ENCODE measurements around the gene PRDM16.

The PRDM16 gene

DNA sequence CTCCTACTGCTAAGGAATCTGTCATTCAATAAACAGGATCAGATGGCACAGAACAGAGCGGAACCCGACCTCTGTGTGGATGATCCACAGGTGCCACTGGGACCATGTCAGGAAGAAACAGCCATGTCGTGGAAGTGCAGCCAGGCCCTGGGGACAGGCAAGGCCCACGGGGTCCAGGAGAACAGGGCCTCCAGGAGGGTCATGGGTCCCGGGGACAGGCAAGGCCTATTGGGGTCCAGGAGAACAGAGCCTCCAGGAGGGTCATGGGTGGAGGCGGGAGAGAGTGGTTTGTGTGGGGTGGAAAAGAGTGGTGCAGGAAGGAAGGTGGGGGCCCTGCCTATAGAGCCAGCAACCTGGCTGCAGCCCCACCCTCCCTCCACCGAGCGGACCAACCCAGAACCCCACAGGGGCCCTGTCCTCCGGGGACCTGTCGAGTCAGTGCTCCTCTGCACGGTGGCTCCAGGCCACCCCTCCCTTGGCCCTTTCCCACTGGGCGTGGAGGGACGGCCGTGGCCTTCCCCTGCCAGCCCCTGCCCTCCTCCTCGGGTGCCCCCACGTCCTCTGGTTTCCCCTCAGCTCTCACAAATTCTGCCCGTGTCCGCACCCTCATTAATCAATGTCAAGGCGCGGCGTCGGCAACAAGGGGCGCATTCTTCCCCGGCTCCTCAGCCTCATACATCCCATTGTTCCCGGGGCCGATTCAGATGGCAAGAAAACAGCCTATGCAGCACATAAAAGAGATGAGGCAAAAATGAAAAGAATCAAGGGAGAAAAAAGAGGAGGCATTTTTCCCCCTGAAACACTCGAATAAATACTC, 146.4 kb downstream of the PRDM16 start:
- no peak for DNase-seq

DNA sequence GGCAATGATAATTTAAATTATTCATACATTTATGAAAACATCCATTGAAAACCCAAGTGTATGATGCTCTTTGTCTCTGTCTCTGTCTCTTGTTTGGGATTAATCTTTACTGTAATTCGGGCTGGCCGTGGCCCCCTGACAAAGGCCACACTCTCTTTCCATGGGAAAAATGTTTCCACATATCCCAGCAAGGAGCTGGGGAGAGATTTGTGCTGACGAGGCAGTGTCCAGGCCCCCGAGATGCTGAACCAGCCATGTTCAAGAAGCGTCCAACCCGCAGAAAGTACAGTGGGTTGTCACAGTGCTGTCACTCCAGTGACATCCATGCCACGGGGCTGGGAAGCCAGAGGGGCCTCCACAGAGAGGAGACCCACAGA, 147.0 kb downstream of the PRDM16 start:
- no peak for DNase-seq

DNA sequence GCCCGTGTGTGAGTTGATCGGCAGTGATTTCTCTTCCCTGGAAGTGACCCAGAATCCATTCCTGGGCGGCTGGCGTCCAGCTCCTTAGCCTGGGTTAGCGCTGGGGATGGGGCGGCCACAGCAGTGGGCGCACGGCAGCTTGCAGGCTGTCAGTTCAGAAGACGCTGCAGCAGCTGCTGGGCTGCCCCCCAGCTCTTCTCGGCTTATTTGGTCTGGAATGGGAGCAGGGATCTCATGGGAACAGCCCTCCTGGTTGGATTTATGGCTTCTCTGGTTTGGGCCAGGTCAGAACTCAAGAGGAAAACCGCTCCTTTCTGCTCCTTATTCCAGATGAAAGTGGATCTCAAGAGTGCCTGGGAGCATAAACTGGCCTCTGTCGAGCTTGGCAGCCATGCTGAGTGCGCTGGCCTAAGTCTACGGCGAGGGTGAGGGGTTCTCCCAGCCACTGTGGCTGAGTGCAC, 148.2 kb downstream of the PRDM16 start:
- no peak for DNase-seq

GRCh38 chr1:3217979-3218679, 149.1 kb downstream of the PRDM16 start:
- DNase-seq: no peak

DNA sequence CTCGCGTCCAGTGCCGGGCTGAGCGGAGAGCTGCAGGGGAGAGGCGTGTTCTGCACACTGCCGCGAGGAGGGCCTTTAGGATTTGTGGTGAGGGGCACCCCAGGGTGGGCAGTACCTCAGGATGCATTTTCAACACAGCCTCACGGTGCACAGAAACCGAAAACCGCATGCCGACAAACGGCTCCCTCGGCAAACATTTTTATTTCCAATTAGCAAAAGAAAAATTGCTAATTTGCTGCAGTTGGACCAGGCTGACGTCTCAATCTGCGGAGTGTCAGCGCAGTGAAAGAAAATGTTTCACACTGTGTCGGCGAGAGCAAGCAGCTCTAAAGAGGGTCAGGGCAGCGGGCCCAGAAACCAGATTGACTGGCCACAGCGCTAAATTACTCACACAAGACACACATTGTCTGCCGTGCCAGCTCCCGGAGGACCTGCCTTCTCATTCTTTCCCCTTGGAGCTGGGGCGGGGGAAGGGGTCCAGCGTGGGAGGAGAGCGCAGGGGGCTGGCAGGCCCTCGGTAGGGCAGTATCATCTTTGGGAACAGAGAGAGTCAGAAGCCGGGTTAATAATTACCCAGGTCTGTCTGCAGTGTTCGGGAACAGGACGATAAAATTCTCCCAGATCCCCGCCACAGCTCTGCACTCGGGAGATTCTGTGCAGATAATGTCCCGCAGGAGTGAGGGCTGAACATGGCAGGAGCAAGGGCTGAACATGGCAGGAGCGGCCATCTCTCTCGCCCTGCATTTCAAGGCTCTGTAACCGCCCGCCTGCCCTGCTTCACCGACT, 150.2 kb downstream of the PRDM16 start:
- DNase-seq: no peak

DNA sequence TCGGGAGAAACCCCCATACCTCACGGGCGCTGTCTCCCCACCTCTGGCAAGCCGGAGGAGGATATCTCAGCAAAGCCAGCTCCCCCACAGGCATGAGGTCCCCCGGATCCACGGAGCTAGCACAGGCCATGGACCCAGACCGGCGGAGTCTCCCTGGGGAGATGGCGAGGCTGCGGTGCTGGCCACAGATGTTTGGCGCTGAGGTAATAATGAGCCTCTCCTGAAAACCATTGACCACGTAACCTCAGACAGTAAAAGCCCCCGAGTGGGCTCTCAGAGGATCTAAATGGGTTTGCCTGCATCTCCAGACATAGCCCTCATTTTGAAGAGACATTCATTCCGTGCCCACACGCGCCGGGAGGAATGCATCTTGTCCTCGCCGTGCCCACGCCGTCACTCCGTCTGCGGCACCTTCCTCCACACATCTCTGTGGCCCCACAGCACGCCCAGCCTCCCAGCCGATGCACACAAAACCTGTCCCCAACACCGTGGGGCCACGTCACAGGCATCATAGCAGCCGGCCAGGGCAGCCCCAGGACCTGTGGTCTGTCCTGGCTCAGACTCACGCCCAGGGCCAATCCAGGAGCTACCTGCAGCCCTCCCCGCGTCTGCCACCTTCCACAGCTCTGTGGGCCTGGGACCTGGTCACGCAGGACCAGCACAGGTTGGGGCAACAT, 150.9 kb downstream of the PRDM16 start:
- no peak for DNase-seq

DNA sequence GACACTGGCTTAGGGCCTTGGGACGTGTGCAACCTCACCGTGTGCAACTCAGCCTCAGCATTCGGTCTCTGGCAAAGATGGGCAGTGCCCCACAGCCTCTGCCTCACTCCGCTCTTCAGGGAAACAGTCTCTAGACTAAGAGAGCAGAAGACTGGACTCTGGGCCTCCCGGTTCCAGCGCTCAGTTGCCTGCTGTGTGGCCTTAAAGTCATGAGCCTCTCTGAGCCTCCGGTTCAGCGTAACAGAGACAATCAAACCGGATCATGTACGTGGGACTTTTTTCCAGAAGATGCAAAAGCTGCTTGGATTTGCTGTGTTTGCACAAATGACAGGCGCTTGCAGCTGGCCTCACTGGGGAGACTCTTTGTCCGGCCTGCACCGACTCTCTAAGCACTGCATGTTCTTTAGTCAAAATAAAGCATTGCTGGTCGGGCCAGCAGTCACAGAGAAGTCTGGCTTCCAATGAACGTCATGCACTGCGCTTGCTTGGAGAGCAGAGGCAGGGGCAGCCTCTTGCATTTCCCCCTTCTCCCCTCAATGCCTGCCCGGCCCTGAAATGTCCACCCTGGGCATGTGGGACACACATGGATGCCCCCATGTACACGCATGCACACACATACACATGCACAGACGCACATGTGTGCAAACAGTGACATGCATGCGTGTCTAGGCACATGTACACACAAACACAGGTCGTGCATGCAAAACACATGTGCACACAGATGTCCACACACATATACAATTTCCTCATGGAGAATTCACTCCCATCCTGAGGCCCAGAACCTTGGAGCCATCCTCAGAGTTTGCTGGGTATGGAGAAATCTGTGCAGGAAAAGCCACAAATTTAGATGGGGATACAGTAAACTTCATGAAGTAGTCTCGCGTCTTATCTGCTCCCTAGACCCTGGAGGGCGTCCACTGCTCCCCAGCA, 152.4 kb downstream of the PRDM16 start:
- no peak for DNase-seq

DNA sequence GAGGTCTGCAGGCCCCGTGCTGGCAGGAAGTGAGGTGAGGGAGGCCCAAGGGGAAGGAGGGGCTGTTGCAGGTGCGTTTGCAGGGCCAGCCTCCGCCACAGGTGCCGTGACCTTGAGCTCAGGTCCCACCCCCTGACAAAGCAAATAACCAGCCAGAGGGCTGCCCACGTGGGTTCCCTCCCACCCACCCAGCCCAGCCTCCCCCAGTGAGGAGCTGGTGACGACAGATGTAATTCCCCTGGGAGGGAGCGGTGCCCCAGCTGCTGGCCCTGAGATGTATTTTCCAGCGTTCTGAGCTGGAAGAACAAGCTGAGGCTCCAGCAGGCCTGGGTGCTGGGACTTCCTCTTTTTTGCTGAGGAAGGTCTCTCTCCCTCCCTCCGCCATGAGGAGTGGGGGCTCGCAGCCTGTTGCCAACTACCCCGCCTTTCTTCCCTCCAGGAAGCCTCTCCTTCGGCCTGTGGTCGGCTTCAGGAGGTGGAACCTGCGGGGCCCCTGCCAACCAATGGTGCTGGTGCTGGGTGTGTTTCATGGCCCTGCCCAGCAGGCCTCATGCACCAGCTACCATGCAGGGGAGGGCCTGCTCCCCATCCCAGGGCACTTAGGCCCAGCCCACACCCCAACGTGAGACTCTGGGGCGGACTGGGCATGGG, 153.2 kb downstream of the PRDM16 start:
- DNase-seq: no peak

GRCh38 chr1:3225661-3226060, 156.7 kb downstream of the PRDM16 start:
- DNase-seq: no peak

DNA sequence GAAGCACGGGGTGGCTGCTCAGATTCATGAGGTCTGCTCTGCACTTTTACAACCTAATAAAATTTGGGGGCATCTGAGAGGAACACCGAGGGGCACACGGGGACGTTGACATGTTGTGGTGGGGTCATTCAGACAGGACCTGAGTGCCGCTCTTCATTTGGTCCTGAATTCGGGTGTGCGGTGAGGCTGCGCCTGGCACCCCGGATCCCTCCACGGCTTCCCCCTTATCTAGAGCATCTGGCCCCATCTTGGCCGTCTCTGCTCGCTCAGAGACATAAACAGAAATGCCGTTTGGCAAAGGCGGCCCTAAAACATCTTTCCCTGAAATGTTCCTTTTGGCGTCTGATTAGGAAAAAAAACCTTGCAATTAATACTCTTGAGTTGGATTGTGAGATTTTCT, 157.2 kb downstream of the PRDM16 start:
- DNase-seq: no peak

GRCh38 chr1:3226701-3227350, 157.8 kb downstream of the PRDM16 start:
- no peak for DNase-seq

DNA sequence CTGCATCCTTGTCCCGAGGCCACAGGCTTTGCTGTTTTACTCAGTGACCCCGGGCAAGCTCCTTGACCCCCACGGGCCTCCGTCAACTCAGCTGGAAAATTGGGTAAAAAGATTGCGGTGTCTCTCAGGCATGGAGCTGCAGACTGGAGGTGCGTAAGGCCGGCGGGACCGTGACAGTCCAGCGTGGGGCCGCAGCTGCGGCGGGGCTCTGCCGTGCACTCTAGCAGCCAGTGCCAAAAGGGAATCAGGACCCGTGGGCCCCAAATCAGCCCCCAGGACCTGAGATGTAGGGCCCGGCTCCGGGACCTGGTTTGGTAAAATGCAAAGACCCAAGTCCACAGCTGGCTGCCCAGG, 158.3 kb downstream of the PRDM16 start:
- no peak for DNase-seq

DNA sequence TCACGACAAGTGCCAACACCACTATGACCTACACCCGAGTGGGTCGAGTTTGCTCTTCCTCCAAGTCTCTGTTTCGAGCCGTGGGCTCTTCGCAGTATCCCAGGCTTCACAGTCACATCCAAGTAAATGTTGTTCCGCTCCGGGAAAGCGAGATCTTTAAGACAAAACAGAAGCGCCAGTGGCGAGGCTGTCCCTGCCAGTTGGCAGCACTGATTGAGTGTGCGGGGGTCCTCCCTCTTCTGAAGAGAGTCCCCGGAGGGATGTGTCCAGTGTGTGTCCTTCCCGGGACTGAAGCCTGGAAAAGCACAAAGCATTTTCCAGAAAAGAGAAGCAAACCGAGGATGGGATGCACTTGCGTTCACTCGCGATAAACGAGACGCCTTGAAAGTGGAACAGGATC, 158.9 kb downstream of the PRDM16 start:
- no peak for DNase-seq

GRCh38 chr1:3229081-3229725, 160.2 kb downstream of the PRDM16 start:
- no peak for DNase-seq

- DNase-seq: no peak
These were observed 161.6 kb downstream of the PRDM16 start for GRCh38 chr1:3230553-3230952.

DNA sequence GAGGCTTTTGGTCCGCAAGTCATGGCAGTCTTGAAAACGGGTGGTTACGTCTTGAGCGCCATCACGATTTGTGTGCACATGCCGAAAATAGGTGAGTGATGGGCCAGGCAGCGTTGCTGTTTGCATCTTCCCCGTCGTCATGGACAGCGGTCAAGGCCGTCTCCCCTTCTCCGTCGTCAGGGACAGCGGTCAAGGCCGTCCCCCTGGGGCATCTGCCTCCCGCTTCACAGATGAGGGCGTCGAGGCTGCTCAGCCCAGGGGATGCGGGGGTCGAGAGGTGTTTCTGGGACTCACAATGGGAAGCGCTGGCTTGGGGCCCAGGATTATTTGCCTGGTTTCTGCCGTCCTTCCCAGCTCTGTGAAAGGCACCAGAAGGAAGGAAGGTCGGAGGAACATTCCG, 162.2 kb downstream of the PRDM16 start:
- DNase-seq: no peak

DNA sequence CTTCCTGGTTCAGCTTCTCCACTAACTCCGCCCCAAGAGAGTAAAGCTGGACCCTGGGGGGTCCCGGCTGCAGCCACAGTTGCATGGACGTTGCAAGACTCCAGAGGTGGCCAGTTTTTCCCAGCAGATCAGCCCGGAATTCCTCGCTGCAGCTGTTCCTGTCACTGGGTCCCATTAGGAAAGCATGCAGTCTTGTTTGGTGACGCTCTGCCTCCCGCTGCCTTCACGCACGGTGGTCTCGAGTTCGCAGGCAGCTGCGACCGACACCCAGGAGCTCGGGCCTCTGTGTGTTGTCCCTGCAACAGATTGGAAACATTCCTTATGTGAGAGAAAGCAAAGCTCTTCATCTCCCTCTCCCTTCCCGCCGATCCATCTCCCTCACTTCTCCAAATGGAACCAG, 162.8 kb downstream of the PRDM16 start:
- DNase-seq: no peak

- DNase-seq: no peak
These were observed 164.0 kb downstream of the PRDM16 start for GRCh38 chr1:3233031-3233430.

DNA sequence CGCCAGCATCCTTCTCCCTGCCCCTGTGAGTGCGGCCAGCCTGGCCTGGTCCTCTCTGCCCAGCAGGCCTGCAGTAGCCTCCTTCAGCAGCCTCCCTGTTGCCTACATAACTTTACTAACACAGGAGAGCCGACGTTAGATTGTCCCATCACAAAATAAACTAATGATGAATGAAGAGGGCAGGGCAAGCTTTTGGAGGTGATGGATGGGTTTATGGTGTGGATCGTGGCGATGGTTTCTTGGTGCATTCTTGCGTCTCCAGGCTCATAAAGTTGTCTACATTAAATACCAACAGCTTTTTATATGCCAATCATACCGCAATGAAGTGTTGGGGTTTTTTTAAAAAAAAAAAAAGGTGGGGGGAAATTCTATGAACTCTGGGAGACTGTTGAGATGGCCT, 164.5 kb downstream of the PRDM16 start:
- DNase-seq: no peak

DNA sequence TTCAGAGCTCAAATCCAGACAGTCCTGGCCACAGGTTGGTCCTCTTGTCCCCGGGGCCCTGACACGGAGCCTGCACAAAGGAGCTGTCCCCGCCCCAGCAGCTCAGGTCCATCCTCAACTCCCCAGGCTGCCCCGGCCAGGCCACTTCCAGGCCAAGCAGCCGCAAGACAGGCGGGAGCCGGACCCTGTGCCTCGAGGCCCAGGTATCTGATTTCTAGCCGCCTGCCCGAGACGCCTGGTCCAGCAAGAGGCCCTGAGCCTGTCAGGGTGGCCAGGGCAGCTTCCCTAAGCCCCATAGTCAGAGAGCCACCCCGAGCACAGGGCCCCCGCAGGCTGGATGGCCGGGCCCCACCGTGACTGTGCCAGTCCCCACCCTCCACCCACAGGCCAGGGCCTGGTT, 165.3 kb downstream of the PRDM16 start:
- no peak for DNase-seq

Data from activated naive CD4-positive, alpha-beta T cell treated with Interleukin-2 at 50 U/mL for 16 hours (primary cell).